ENCODE measurements around the gene NEK10. TPM values are rescaled to one million over a fixed set of nuclear protein-coding genes. Genes with fewer than 3 reads are reported as not detected.

NEK10 gene
- total and polyA plus RNA-seq, 12 donors = 0.16 to 4.8 (median 0.65) TPM

GRCh38 chr3:27271890-27272289, 97.3 kb downstream of the NEK10 start:
- H3K4me1 ChIP-seq (replicated peaks in 1 of 2) = no peaks in the 10 kb centered on the region
- TF ChIP-seq POLR2A (IDR thresholded peaks at IDR 0.05) (no peak), CTCF (IDR thresholded peaks at IDR 0.05) (no peak)
- DNase-seq = no peak
- no peak overlapping the region for H3K4me3 ChIP-seq
- no peaks in the 10 kb centered on the region for H3K36me3 ChIP-seq (replicated peaks in 1 of 2)
- intact Hi-C loops (cut with DNase I) = no loop called here
- H3K9me3 ChIP-seq (replicated peaks in 1 of 3) = no peaks in the 10 kb centered on the region
- no peaks in the 10 kb centered on the region for H3K27me3 ChIP-seq
- no peak overlapping the region for H3K27ac ChIP-seq

- Histone ChIP-seq H3K4me1 (replicated peaks in 1 of 2) (no peaks in the 10 kb centered on the region), H3K9me3 (replicated peaks in 1 of 3) (no peaks in the 10 kb centered on the region), H3K27me3 (no peaks in the 10 kb centered on the region), H3K4me3 (no peak overlapping the region), H3K36me3 (replicated peaks in 1 of 2) (no peaks in the 10 kb centered on the region), H3K27ac (no peak overlapping the region)
- 54 to 77% (median 65%) methylated on average over 1 of the region's 1 CpG for WGBS, 4 donors
- DNase-seq = no peak
- intact Hi-C loops (cut with DNase I) = no loop called here
- no peak for TF ChIP-seq CTCF (IDR thresholded peaks at IDR 0.05)
- no peak for TF ChIP-seq POLR2A (IDR thresholded peaks at IDR 0.05)
These were observed 114.3 kb downstream of the NEK10 start for GRCh38 chr3:27254896-27255295.

- Histone ChIP-seq H3K36me3 (replicated peaks in 1 of 2) (no peaks in the 10 kb centered on the region), H3K27ac (no peak overlapping the region)
These were observed 115.4 kb downstream of the NEK10 start for GRCh38 chr3:27253831-27254230.

GRCh38 chr3:27253391-27253790, 115.8 kb downstream of the NEK10 start:
- no peak for DNase-seq
- Histone ChIP-seq H3K27me3 (no peaks in the 10 kb centered on the region), H3K4me1 (replicated peaks in 1 of 2) (no peaks in the 10 kb centered on the region), H3K9me3 (replicated peaks in 1 of 3) (no peaks in the 10 kb centered on the region), H3K4me3 (no peak overlapping the region), H3K27ac (no peak overlapping the region), H3K36me3 (replicated peaks in 1 of 2) (no peaks in the 10 kb centered on the region)
- TF ChIP-seq CTCF (IDR thresholded peaks at IDR 0.05) (no peak), POLR2A (IDR thresholded peaks at IDR 0.05) (no peak)
- WGBS, 4 donors = 12 to 44% (median 35%) methylated on average over 1 of the region's 1 CpG
- intact Hi-C loops (cut with DNase I) = no loop called here

More at GRCh38 chr3:27253831-27254230, 115.4 kb downstream of the NEK10 start:
- Histone ChIP-seq H3K4me1 (replicated peaks in 1 of 2) (no peaks in the 10 kb centered on the region), H3K4me3 (no peak overlapping the region), H3K9me3 (replicated peaks in 1 of 3) (no peaks in the 10 kb centered on the region), H3K27me3 (no peaks in the 10 kb centered on the region)
- TF ChIP-seq POLR2A (IDR thresholded peaks at IDR 0.05) (no peak), CTCF (IDR thresholded peaks at IDR 0.05) (peak in 4 of 6 experiments; percentile 15 to 38 (median 28))
- peak; percentile 10 to 50 (median 26) for DNase-seq
- WGBS, 4 donors = 36 to 50% (median 40%) methylated on average over 6 to 7 of the region's 7 CpGs
- intact Hi-C loops (cut with DNase I) = no loop called here

Measured in adrenal gland (tissue), 12 donors.